GM18499 (cell line): ENCODE results near the gene LYSMD1.

ENCODE experiments used
- ATAC-seq: cut with Tn5 transposase; IDR thresholded peaks from one replicate; pipeline ENCODE4 v1.9.1; 2021; ENCODE audit warnings: moderate number of reproducible peaks; ENCODE audit not compliant: insufficient read depth, unreplicated experiment

Gene LYSMD1

DNA sequence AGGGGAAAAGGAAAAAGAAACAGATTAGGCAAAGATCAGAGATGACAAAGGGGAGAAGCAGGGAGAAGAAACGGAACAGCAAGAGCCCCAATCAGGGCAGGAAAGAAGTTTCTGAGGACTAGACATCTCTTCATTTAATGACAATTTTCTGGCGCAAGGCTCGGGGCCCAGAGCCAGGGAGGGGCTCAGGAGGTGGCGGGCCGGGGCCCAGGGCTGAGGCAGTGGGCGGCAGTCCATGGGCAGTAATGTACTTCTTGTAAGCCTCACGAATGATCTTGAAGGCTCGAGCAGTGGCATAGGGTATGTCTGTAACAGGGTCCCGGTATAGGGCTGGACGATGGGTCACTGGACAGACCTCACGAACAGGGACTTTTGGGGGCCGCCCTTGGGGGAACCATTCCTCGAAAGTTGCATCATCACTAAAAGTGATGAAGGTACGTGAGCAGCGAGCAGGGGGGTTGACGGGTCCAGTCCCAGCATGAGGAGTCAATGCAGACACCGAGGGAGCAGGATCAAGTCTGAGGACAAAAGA is 10.9 kb upstream of the LYSMD1 start:
- no peak for ATAC-seq

DNA sequence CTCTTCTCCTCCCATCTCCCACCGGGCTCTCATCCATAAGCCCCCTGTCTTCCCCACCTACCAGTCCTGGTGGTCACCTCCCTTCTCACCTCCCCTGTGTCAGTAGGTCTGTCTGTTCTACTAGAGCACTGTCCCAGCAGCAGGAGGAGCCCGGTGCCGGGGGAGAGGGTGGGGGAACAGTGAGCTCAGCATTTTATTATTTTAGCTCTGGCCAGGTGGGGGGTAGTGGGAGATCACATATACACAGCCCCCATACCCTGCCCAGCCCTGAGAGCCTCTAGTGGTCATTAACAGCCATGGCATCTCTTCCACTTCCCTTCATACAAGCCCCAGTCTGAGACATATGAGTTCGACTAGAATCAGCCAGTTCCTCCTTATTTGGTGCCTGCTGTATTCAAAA is 10.2 kb upstream of the LYSMD1 start, which contains the start of gene TMOD4:
TSS of gene TMOD4 (minus strand) at position 119 of the 400 bp plus-strand sequence. CDS start 1,106 bp downstream, outside the sequence.
- ATAC-seq: no peak

DNA sequence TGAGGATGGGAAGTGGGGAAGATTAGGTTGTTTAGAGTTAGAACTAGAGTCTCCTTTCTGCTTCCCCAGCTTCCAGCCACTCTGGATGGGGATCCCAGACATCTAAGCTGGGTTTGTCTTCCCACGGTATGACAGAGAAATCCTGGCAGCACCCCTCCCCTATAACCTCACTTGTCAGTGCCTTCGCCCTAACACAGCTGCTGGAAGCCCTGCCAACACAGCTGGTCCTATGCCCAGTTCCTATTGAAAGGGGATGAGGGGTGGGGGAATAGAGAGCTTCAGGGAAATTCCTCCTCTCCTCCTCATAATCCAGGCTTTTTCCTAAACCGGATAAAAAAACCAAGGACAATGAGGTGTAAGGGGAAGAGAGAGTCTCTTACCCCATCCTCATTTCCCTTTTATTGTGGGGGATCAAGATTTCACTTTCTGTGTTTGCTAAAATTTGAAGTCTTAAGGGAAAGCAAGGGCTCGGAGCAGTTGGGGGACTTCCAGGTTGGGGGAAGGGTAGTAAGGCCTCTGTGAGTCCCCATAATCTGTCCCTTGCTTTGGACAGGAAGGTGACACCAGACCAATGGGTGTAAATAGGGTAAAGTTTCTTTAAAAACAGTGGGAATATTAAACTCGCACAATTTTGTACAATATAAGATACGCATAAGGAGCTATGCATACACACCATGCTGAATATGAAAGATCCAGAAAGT is 9.5 kb upstream of the LYSMD1 start:
- ATAC-seq: no peak

DNA sequence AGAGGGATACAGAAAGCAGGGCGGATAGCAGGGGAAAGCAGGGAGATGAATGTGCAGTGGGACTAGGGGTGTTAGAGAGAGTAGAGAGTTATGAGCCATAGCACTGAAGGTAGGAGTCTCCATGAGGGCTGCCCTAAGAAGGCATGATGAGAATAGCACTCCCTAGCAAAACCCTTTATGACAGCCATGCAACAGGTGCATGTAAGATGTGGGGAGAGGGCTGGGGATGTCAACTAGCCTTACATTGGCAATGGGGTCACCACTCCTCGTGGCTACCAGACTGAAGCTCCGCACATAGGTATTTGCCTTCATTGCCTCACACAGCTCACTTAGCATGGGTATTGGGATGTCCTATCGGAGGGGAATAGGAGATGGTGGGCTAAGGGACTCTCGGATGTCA is 5.5 kb upstream of the LYSMD1 start:
- ATAC-seq: no peak

DNA sequence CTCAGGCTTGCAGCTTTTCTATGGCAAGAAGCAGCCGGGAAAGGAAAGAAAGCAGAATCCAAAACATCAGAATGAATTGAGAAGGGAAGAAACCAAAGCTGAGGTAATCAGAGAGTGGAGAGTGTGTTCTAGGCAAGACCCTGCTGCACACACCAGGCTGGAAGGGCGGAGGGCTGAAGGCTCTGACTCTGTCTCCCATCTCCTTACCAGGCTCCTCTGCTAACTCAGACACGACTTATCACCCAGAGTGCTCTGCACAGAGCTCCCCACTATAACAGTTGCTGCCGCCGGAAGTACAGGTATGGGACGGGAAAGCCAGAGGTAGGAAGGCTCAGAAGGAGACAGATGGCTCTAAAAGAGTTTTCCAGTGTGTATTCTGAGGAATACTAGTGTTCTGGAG is 1.4 kb upstream of the LYSMD1 start:
- ATAC-seq: no peak

DNA sequence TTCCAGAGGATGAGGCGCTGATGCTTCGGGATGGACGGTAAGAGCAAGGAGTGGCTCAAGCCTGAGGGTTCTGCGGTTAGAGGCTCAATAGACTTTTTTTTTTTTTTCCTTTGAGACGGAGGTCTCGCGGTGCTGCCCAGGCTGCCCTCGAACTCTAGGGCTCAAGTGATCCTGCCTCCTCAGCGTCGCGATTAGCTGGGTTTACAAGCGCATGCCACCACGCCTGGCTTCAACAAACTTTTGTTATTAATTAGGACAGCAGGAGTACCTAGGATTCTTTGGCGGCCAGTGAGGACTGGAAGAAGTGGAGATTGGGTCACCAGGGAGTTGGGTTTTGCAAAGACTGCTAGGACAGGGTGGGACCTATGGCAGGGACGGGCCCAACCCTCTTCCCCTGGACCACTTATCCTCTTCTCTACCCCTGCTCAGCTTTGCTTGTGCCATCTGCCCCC is 829 bp upstream of the LYSMD1 start:
- ATAC-seq: no peak

DNA sequence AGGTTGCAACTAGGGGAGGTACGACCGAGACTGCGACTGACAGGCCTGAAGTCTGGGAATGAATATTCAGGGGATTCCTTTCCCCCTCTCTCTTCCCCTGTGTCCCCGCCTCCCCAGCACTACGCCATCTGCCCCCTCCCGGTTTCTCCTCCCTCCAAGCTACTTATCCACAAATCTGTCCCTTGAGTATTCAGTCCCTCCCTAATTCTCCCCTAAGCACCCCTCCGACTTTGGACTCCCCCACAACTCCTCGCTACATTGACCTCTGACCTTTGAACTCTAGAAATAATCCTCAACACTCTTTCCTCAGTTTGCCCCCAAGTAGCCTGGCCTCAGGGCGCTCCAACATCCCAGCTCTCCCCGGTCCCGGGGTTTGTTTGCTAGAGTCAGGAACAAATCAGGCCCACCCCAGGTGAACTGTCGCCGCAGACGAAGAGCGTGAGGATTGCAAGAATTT is 393 bp downstream of the LYSMD1 start:
- ATAC-seq: no peak

DNA sequence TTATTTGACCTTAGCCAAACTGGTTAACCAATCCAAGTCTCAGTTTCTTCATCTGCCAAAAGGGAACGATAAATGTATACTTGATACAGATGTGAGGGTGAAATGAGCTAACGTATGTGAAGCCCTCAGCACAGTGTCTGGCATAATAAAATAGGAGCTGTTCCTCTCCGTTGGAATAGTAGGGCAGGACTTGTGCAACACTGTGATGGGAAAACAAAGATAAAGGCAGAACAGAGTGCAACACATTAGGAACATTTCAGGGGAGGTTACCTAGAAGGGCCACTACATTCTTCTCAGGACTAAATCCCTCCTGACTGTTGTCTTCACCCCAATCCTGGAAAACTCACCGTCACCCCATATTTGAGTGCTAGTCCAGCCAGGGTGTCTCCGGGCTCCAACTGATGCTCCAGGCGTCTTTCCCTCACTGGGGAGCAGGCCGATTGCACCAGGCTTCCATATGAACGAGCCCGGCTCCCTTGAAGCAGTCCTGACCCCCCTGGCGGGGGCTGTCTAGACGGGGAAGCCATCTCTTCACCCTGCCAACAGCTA is 896 bp downstream of the LYSMD1 start:
- ATAC-seq: no peak

DNA sequence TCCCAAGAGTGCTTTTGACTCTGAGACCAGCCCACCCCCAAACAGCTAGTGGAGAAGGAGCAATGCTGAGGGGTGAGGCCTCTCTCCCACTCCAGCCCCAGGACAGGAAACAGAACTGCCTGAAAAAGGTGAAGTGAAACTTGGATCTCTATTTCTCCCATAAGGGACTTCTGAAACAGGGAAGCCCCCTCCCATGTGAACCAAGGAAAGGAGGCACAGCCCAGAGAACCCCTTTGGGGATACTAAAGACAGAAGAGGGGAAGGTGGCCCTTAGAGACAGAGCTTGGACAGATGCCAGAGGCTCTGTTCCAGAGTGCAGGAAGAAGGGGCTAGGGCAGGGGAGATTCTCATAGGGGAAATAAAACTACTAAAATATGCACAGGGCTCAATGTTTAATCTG is 6.3 kb downstream of the LYSMD1 start:
- ATAC-seq: no peak

DNA sequence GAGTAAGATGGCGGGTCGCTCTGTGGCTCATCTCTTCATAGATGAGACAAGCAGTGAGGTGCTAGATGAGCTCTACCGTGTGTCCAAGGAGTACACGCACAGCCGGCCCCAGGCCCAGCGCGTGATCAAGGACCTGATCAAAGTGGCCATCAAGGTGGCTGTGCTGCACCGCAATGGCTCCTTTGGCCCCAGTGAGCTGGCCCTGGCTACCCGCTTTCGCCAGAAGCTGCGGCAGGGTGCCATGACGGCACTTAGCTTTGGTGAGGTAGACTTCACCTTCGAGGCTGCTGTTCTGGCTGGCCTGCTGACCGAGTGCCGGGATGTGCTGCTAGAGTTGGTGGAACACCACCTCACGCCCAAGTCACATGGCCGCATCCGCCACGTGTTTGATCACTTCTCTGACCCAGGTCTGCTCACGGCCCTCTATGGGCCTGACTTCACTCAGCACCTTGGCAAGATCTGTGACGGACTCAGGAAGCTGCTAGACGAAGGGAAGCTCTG is 6.9 kb downstream of the LYSMD1 start:
- ATAC-seq: no peak

DNA sequence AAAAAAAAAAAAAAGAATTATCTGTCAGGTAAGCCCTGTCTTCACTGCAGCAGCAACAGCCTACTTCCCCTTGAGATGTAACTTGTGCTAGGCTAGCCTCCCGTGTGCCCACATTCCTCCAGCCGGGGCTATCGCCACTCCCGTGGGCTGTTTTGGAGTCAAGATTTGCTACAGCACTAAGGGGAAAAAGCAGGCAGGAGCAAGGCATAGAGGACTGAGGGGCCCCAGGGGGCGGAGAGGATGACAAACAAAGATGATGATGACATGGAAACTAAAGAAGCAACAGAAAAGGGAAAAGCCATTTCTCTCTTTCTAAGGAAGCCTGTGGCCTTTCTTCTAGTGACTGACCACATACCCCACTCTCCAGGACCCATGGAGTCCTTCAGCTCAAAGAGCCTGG is 7.4 kb downstream of the LYSMD1 start:
- no peak for ATAC-seq

DNA sequence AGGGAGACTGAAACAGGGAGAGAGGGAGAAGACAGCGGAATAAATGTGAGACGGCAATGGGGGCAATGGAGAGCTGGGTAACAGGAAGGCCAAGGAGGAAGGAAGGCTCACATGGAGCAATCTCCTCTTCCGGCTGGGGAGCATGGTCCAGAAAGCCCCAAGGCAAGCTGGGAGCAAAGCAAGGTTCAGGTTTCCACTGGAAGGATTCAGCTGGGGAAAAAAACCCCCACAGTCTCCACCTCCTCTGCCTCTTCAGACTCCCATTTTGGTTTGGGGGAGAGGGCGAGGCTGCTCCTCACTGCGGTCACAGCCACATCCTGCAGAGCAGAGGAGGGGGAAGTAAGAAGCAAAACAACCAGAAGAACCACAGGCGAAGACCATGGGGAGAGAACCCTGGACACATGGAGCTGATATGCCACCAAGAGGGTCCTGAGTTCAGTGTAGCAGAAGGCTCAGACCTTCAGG is 8.6 kb downstream of the LYSMD1 start:
- no peak for ATAC-seq

DNA sequence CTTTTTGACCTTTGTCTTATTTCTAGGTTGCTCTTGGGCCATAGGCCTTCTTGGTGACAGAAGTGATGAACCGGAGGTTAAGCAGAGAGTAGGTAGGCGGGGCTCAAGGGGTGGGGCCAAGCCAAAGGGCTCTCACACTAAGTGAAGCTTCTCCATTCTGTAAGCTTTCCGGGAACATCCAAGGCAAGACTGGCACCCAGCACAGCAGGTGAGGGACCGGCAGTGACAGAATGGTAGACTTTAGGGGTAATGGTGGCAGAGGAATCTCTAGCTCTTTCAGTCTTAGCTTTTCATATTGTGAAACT is 9.2 kb downstream of the LYSMD1 start, which contains the start of gene TNFAIP8L2:
TSS of gene TNFAIP8L2 (plus strand) at position 135 of the 305 bp plus-strand sequence. CDS start 2,049 bp downstream, outside the sequence.
- no peak for ATAC-seq

DNA sequence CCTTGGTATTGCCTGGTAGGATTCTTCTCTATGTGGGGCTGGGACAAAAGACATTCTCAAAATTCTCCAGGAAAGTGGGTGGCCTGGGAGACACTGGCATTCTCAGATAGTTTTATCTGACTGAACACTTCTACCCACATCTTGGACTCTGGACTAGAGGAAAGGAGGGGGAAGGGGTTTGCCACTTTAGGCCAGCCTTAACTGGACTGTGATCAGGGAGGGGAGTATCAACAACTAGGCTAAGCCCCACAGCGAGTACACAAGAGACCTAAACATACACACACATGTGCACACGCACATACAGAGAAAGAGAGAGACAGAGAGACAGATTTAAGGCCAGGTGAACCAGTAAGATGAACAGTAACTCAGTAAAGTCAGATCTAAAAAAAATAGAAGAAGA is 18.0 kb downstream of the LYSMD1 start:
- ATAC-seq: no peak

DNA sequence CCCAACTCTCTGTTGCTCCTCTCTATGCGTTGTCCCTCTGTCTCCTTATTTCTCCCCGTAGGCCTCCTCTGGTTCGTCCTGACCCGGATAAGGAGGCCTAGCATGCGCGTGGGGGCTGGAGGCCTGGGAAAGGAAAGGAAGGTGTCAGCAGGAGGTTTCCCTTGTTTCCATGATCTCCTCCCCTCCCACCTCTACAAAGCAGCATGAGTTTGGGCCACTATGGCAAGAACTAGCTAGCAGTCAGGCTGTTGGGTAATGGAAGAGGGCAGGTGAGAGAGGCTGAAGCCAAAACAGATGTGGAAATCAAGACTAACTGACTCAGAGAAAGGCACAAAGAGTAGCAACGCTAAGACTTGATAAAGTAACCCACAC is 18.6 kb downstream of the LYSMD1 start:
- no peak for ATAC-seq

DNA sequence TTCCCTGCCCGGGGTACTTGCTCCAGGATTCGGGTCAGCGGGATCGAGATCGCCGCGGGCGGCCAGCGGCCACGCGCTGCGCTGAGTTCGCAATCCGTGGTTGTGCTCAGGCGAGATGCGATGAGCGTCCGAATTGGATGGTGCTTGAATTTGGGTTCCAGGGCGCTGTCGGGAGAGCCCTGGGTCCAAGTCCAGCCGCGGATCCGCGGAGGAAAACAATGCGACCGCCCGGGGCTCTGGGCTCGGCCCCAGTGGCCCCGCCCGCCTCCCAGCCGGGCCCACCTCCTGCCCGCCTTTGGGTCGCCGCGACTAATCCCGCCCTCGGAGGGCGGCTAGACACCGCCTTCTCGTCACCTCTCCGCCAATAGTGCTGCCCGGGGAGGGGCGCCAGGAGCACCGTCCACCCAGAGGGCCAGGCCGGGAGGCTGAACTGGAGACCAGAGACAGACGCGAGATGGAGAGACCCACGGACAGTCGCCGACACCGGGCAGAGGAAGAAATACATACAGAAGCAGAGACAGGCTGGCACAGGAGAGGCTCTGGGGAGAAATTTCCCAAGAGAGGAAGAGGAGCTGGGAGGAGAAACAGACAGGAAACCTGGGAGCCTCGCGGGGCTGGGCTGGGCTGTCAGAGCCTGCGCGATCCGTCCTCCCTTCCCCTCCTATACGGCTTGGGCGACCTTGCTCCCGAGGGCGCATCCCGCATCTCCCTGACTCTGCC is 19.1 kb downstream of the LYSMD1 start, which contains the start of gene SEMA6C:
TSS of gene SEMA6C (minus strand) at position 220 of the 720 bp plus-strand sequence. CDS start 4,010 bp downstream, outside the sequence.
- ATAC-seq: peak; percentile 68

DNA sequence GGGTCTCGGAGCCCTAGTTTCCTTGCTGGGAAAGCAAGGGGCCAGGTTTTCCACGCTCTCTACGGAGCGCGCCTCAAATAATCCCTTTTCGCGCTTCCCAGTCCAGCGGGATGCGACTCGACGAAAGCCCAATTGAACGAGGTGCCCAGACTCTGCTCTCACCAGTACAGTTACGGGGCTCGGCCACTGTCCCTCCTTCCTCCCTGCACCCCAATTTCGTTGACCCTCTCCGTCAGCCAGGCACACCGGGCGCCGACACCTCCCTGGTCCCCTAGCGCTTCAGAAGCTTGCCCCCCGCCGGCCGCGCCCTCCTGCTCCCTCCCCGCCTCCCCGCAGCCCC is 19.7 kb downstream of the LYSMD1 start:
- no peak for ATAC-seq

DNA sequence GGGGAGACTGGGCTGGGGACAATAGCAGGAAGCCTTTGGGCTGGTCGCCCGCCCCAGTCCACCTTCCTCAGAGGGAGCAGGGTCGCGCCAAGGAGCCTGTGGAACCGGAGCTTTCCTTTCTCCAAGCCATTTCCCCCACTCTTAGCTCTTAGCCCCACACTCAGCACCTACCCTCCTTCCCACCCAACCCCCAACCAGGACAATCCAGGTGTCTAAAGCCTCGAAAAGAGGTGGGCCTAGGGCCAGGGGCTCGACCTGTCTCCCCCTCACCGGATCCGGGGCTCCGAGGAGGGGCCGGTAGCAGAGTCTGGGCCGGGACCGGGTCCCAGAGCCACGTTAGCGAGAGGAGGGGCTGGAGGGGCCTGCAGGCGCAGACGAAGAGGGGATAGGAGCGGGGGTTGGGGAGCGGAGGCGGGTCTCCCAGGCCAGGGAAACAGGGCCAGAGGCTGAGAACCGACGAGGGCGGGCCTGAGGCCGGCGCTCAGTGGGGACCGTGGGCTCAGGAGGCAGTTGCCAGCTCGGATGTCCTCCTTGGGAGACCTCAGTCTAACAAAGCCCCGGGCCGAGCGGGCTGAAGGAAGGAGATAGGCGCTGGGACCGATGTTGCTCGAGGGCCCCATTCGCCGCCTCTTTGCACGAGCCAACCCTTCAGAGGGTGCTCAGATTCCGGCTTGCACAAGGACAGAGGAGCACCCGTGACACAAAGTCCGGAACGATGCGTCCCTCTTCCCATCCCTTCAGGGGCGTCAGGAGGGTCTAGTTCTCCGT is 20.2 kb downstream of the LYSMD1 start:
- no peak for ATAC-seq

DNA sequence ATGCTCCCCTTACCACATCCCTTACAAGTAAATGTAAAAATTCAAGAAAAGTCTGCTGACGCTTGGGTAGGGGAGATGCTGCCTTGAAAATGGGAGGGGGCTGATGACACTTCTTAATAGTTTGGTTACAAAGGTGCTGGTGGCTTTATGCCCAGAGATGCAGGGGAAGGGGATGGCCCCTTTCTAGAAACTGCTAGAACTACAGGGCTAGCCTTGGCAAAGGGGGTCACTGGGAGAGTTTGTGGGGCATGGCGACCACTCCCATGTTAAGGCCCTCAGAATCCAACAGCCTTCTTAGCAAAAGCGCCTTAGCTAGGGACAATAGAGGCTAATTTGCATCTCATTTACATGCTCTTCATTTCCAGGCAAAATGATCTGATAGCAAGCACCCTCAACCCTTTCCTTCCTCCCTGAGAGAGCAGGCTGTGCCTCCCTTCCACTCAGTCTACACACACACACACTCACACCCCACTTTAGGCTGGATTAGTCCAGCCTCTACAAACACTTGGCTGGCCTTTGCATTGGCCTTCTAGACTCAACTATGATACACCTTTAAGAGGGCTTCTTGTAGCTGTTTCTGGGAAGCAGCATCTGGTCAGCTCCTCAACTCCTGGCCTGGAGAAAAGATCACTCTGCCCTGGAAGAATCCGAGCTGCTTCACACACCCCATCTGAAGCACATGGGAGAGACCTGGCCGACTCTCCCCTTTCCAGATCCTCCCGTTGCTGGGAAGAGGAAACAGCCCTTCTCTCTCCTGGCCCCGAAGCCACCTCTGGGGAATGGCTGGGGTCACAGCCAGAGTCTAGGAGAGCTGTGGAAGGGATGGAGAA is 21.0 kb downstream of the LYSMD1 start:
- ATAC-seq: no peak
